ENCODE results near the gene ATP5PB.

The ATP5PB gene

DNA sequence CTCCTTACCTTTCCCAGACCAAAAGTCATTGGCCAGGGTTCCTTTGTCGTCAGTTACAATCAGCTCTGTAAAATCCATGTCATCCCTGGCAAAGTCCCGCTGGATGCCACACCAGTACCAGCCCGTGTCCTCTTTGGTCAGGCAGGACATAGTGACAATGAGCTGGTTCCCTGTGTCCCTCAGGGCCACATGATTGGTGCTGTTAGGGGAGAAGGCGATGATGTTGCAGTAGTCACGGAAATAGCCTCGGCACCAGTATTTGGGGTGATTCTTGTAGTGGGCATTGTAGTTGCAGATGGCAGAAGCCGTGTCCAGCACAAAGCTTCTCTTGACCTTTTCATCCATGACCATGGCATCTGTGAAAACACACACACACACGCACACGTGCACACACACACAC, 39.4 kb downstream of the ATP5PB start:
- no peak overlapping the region for H3K4me3 ChIP-seq (replicated peaks; ENCODE audit: low read depth, low read length)
- TF ChIP-seq, protein P1, sequence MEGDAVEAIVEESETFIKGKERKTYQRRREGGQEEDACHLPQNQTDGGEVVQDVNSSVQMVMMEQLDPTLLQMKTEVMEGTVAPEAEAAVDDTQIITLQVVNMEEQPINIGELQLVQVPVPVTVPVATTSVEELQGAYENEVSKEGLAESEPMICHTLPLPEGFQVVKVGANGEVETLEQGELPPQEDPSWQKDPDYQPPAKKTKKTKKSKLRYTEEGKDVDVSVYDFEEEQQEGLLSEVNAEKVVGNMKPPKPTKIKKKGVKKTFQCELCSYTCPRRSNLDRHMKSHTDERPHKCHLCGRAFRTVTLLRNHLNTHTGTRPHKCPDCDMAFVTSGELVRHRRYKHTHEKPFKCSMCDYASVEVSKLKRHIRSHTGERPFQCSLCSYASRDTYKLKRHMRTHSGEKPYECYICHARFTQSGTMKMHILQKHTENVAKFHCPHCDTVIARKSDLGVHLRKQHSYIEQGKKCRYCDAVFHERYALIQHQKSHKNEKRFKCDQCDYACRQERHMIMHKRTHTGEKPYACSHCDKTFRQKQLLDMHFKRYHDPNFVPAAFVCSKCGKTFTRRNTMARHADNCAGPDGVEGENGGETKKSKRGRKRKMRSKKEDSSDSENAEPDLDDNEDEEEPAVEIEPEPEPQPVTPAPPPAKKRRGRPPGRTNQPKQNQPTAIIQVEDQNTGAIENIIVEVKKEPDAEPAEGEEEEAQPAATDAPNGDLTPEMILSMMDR (IDR thresholded peaks at IDR 0.05; ENCODE audit: low read length, missing control alignments): no peak
- no peak for DNase-seq (ENCODE audit: low read depth)

DNA sequence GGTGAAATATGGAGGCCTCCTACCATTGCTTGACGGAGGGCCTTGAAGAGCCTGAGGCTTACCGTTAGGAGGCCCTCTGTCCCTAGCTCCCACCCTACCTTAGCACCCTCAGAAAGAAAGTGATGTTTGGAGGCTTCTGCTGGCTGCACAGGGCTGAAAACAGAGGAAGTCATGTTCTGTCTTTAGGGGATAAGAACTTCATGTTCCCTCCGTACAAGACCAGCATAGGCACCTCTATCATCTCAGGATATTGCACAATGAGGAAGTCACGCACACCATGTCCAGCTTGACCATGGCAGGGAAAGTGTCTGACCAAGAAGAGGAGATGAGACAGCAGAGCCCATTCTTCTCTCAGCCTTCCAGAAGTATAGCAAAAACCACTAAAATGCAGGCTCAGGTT, 40.3 kb downstream of the ATP5PB start:
- peak; percentile 64 for DNase-seq (ENCODE audit: low read depth)
- no peak overlapping the region for H3K4me3 ChIP-seq (replicated peaks; ENCODE audit: low read depth, low read length)
- TF ChIP-seq, protein P1 (IDR thresholded peaks at IDR 0.05; ENCODE audit: low read length, missing control alignments): no peak

DNA sequence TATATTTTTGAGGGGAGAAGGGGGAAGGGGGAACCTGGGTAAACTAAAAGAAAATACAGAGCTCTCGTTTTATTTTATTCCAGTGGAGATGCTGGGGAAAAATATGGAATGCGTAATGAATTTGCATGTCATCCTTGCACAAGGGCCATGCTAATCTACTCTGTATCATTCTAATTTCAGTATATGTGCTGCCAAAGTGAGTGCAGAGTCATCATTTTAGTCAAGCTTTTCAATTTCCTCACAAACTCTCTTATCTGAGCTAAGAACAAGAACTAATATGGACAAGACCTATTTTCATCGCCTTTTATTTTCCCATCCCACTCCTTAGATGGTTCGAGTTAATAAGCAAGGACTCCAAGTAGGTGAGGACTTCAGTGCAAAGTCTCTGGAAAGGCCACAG, 41.0 kb downstream of the ATP5PB start:
- TF ChIP-seq, protein P1 (IDR thresholded peaks at IDR 0.05; ENCODE audit: low read length, missing control alignments): no peak

DNA sequence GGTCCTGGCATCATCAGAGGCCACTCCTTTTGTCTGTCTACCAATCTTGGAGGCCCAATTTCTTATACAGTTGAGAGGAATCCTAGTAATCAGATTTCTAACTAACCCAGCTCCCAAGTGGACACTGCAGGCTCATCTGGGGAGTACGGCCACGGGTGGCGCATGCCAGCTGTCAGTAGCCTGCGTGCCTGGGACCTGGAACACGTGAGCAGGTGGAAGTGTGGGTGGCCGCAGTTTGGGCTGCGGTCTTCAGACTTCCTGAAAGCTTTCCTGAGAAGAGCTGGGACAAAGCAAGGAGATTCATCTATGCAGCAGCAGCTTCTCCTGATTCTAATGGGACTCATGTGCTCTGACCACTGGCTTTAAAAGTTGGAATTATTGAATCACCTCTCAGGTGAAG, 41.8 kb downstream of the ATP5PB start:
- TF ChIP-seq, protein P1 (IDR thresholded peaks at IDR 0.05; ENCODE audit: low read length, missing control alignments): no peak
- DNase-seq (ENCODE audit: low read depth): no peak
- no peak overlapping the region for H3K4me3 ChIP-seq (replicated peaks; ENCODE audit: low read depth, low read length)

More for the DNA sequence above, 41.0 kb downstream of the ATP5PB start:
- DNase-seq (ENCODE audit: low read depth): peak; percentile 11
- H3K4me3 ChIP-seq (replicated peaks; ENCODE audit: low read depth, low read length): no peak overlapping the region

DNA sequence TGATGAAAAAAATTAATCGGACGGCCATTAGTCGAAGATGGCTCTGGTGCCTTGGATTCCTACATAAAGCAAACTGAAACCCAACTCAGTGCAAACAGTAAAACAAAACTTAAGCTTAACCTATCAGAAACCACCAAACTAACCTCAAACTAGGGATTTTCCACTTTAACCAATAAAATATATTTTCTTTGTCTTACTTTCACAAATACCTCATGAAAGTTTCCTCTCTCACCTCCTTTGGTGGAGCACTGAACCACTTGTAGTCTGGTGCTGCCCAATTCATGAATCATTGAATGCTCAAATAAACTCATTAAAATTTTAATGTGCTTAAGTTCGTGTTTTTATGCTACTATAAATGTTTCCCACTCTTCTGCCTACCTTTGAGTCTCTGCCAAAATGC, 47.1 kb downstream of the ATP5PB start:
- no peak overlapping the region for H3K4me3 ChIP-seq (replicated peaks; ENCODE audit: low read depth, low read length)
- TF ChIP-seq, protein P1 (IDR thresholded peaks at IDR 0.05; ENCODE audit: low read length, missing control alignments): no peak
- DNase-seq (ENCODE audit: low read depth): no peak

DNA sequence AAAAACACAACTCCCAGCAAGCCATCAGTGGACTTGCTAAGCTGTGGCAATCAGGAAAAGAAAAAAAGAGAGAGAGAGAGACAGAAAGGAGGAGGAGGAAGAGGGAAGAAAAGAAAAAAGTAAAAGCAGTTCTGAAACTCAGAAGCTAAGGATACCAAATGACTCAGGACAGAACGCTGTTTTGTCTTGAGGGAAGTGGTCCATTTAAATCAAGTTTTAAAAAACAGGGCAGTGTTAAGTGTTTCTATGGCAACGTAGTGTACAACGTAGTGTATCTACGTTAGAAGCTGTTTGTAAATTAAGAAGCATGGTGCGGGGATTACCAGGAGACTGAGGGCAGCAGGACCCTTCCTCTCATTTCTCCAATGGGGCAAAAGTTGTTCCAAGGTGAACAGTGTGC, 48.3 kb downstream of the ATP5PB start:
- no peak for DNase-seq (ENCODE audit: low read depth)
- H3K4me3 ChIP-seq (replicated peaks; ENCODE audit: low read depth, low read length): no peak overlapping the region
- TF ChIP-seq, protein P1 (IDR thresholded peaks at IDR 0.05; ENCODE audit: low read length, missing control alignments): no peak

DNA sequence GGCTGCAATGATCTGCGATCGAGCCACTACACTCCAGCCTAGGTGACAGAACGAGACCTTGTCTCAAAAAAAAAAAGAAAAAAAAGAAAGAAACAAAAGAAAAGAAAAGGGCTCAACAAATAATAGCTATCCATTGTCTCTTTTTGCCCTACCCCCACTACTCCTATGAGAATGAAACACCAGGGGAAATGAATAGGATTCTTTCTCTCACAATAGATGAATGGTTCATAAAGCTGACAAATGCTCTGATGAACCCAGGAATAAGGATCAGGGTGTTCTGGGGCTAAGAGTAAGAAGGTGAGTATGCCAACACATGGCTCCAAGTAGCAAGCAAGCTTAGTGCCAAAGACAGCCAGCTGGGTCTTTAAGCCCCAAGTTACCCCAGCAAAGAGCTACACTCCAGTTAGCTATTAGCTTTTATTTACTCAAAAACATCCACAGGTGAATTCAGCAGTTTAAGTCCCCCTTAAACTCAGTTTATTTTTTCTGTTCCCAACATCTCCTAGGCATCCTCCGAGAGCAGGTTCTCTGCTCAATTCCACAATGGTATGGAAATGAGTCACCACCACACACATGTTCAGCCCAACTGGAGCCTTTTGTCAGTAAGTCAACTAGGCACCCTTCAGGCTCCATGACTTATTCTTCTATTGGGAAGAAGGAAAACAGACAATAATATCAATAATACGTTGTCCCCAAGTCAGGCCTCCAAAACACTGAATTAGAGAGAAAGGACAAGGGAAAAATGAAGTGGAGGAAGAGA, 49.9 kb downstream of the ATP5PB start:
- TF ChIP-seq, protein P1 (IDR thresholded peaks at IDR 0.05; ENCODE audit: low read length, missing control alignments): no peak
- DNase-seq (ENCODE audit: low read depth): peak; percentile 37
- no peak overlapping the region for H3K4me3 ChIP-seq (replicated peaks; ENCODE audit: low read depth, low read length)
